CD4-positive, alpha-beta T cell treated with Interleukin-4 for 1 hour (primary cell): ENCODE measurements around the gene CALD1.

Source experiments
- DNase-seq, 2 donors: peaks; one replicate each; pipeline ENCODE4 v3.0.0-alpha.2; 2020 to 2022

CALD1 gene

DNA sequence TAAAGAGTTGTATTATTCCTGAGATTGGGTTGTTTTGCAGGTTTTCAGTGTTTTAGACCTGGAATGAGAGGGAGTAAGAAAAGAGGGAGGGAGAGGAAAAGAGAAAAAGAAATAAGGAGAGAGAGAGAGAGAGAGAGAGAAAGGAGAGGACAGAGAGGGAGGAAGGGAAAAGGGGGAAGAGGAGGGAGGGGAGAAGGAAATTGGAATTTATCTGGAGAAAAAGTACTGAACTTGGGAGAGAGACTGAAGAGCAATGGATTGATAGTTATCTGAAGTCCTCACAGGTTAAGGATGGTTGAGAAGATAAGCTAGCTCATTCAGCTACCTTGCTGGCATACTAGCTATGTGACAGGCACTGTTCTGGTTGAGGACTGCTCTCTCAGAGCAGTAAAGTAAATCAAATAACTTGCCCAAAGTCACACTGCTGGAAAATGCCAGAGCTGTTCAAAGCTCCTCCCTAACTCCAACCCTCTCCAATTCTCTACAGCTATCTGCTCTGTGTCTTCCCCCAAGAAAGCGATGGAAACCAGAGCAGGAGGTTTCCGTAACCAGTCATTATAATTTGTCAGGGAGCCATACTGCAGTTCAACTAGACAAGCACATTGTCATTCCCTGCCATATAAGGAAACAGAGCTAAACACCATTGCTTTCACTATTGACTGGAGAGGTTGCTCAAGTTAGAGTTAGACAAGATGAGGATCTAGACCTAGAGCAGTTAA lies 10.7 kb downstream of the CALD1 start:
- no peak for DNase-seq

DNA sequence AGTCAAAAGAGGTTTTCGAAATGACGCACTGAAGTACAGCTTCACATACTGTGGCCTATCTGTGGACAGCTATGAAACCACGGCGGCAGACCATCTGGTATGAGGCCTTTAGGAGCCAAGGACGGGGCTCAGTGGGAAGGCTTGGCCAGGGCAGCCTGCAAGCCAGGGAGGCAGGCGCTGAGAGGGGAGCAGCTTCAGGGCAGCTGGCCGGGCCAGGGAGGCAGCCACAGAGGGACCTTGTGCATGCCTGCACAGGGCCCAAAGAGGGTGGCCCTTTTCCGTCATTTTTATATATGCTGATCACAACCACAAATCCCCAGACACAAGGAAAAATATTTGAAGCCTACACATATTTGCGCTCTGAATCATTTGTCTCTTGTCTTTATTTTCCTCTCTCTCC lies 13.5 kb downstream of the CALD1 start:
- no peak for DNase-seq

DNA sequence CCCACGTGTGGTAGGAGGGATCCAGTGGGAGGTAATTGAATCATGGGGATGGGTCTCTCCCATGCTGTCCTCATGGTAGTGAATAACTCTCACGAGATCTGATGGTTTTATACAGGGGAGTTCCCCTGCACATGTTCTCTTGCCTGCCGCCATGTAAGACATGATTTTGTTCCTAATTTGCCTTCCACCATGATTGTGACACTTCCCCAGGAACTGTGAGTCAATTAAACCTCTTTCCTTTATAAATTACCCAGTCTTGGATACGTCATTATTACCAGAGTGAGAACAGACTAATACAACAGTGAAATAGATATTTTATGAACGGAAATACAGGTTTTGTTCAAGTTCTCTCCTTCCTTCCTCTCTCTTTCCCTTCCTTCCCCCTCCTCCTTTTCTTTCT lies 15.8 kb downstream of the CALD1 start:
- no peak for DNase-seq

DNA sequence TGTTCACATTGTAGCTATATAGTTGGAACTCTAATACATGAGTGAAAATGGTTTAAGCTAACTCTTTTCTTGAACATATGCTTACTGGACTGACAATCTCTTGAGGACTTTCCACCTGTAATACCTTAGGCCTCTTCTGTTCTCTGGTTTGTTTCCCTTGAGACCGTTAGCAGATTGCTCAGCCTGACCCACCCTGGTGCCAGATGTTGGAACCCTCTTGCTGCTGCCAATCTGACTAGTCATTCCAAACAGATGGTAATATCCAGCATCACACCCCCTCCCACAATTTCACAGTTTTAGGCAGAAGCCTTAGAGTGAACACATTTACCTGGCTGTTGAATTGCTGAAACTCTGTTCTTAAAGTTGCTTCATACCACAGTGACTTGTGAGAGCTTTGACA lies 18.7 kb downstream of the CALD1 start:
- DNase-seq = no peak

DNA sequence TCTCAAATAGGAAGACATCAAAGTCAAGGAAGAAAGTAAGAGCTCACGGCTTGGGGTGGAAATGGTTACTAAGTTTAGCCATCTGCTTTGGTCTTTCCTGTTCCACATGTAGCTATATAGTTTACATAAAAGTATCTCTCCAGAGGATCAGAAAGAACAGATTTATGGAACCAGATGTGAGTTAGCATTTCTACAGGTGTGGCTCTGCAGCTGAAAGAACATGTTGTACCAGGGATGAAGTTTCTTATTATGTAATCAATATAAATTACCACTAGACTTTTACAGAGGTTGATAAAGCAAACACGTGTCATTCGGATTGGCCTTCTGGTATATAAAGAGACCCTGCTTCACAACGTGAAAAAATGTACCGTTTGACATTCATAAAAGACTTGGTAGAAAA lies 19.9 kb downstream of the CALD1 start:
- no peak for DNase-seq

DNA sequence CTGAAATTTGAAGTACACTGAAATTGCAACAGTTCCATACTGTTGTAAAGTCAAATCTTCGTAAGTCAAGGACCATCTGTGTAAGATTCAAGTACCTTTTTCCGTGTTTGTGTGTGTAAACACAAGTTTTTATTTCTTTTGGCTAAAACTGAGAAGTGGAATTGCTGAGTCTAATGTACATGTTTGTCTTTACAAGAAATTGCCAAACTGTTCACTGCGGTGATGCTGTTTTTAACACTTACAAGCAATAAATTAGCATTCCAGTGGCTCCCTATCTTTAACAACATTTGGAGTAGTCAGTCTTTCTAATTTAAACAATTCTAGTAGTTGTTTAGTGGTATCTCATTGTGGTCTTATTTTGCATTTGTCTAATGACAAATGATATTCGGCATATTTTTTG lies 23.3 kb downstream of the CALD1 start:
- DNase-seq = no peak

DNA sequence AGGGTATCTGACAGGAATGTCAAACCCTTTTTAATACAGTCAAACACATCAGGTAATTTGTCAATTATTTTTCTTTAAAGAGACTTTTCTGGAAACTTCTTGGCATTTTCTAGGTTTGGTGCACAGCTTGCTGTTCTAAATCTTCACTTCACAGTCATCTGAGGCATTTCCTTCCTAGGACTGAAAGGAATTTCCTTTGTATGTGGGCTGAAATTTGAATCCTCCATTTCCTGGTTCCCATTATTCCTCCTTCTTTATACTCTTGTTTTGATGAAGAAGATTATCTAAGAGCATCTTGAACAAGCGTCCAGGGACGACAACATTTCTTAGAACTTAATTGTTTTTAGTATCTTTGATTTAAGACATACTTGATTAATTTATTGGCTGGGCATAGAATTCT lies 24.9 kb downstream of the CALD1 start:
- no peak for DNase-seq

DNA sequence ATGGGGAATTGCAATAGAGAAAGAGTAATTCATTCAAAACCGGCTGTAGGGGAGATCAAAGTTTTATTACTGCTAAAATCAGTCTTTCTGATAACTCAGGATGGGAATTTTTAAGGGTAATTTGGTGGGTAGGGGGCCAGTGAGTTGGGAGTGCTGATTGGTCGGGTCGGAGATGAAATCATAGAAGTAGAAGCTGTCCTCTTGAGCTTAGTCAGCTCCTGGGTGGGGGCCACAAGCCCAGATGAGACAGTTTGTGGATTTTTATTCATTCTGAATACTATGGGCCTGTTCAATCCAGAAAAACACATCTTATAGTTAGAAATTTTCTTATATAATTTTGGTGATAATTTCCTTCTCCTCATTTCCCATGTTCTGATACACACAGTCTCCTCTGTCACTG lies 25.4 kb downstream of the CALD1 start:
- DNase-seq = no peak

DNA sequence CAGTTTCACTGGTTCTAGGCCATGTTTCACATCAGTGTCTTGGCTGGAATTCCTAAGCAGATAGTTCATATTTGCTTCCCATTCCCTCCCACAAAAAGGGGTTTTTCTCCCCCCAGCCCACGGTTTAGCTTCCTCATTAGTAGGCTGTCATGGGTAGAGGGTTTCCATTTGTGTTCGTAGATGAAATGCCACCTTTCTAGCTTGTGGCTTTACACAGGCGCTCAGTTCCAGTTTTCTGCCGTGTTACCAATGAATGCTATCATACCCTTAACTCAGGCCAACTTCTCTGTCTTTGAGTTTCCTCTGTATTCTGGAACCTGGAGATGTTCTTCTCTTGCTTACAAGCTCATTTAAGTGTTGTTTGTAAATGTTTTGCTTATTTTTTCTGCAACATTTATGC lies 26.8 kb downstream of the CALD1 start:
- no peak for DNase-seq

DNA sequence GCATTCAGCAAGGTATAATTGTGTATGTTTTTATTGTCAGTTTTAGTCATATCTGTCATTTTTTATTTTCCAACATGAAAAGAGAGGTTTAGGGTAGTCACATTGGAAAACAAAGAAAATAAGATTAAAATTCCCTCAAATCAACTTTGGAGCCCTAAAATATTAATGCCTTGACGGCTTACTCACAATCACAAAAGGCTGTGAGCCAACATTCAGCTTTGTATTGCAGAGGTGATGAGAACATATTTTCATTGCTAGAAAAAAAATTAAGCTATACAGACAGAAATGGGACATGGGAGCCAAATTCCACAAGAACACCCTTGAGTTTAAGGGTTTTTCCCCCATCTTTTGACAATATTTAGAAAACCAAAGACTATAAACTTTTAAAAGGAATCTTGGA lies 30.2 kb downstream of the CALD1 start:
- no peak for DNase-seq

DNA sequence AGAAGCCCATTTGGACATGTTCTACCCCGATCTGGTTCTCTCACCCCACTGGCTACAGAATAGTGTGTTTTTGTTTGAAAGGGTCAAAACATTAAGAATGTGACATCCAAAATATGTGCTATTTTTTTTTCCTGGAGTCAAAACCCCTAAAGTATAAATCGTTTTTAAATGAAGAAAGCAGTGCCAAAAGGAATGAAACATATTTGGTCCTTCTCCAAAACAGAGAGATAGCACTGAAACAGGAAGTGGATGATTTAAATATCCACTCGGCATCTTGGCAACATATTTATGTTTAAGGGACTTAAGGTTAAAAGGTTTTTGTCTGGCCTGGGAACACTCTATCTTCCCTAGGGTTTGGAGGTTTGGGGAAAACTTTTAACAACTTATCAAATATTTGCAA lies 32.3 kb downstream of the CALD1 start:
- no peak for DNase-seq

DNA sequence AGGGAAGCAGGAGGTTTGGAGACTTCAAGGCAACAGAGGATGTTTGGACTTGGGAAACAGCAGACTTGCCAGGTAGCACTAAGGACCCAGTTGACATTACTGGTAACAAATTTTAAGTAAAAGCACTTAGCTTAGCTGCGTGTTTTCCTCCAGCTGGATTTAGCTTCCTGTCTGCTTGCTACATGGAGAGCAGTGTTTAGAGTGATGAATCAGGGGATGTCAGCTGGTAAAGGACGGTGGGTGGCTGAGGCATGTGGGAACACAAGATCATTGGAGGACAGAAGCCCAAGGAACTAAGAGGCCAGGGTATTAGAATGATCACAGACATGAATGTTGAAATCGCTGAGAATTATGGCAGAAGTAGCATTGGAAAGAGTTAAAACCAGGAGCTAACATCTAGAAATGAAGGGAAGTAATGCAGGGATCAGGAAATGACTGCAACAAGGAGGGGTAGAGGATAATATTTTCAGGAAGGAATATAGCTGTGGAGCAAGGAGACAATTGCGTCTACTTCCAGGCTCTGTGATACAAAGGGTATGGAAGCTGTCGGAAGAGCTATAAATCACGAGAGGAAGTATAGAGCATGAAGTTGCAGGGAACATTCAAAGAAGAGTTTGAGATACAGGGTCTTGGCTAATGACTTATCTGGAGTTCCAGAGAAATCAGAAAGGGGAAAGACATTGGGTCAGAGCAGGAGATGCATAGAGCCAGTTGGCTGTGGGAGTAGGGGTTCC lies 34.4 kb downstream of the CALD1 start:
- DNase-seq = no peak

DNA sequence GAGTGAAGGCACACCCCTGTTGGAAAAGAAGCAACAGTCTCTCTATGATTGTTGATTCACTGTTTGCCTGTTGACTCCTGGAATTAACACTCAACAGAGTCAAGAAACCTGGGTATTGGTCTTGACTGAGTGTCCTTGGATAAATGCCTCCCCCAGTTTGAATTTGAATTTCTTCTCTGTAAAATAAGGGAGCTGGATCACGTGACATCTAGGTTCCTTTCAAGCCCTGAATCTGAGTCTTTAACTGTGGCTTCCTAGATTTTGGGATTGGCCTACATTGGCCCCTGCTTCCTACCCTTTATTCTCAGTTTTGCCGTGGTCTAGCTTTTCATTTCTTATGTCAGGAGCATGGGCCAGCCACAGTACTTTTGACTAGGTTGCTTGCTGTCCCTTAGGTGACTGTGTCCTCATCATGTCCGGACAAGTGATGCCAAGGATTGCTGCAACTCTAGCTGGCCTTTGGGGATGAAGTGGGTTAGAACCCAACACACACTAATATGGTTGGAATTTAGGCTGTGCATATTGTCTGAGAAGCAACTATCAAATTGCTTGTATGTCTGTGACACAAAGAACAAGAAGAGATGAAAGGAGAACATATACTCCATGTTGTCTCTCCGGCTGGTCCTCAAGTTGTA lies 35.4 kb downstream of the CALD1 start:
- no peak for DNase-seq

DNA sequence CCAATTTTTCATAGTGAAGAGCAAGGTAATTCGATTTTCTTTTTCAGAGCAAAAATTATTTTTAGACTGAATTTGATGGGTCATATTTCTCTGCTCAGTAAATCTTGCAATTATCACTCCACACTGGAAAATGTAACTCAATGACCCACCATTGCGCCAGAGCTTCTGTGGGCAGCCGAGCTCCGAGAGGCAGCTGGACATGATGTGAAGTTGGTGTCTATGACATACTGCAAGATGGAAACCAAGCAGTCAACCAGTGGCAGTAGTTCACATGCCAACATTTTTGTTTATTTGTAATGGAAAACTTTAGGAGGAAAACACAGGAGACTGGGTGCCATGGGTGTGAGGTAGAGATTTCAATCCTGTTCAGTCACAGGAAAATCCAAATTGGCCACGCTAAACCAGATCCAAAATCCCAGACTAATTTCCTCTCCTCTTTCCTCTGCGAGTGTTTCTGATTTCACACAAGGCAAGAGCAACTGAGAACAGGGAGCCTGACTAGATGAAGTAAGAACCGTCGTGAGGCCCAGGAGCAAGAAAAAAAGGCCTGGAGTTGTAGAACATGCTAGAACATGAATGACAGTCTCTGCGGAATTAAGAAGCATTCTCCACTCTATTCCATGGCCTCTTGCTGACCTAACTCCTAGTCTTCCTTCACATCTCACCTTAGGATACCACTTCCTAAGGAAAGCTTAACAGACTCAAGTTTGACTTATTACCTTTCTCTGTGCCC lies 39.3 kb downstream of the CALD1 start:
- DNase-seq = no peak

DNA sequence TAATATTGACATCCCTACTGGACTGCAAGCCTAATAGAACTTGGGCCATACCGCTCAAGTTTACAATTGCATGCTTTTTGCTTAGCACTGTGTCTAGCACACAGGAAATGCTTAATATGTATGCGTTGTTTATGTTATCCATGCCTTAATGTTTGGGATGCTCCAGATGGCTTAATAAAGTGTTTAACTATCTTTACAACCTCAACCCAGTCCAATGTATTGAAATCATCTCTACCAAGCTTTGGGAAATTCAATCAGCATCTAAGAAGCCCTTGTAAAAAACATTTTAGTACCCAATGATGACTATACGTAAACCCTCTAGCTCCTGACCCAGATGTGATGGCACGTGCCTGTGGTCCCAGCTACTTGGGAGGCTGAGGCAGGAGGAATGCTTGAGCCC lies 40.0 kb downstream of the CALD1 start:
- DNase-seq = no peak

DNA sequence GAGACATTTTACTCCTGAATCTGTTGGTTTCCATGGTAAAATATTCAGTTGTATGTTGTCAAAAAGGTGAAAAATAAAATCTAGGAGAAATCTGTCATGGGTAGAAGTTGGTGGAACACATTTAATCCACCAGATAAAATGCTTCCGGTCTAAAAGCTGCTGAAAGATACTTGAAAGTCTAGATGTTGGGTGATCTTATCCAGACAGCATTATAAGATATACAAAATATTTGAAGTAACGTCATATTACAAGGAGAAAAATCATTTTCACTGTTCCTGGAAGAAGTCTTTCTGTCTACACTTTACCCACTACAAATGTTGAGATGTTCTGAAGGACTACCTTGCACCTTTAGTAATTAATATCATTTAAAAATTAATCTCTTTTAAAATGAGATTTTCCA lies 40.9 kb downstream of the CALD1 start:
- no peak for DNase-seq

DNA sequence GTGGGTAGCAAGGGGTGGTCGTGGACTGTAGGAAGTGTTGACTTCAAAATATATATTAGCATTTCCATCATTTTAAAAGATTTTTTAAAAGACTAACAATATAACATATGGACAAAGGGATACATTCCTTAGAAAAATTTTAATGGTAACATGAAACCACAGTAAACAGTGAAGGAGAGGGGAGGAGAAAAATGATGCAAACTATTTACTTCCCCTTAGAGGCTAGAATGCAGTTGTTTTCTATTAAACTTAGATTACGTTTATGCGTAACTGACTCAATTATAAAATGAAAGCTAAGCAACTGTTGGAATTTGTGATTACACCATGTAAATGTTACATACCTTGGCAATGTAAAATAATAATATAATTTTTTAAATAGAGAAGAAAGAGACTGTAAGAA lies 41.3 kb downstream of the CALD1 start:
- DNase-seq = no peak

DNA sequence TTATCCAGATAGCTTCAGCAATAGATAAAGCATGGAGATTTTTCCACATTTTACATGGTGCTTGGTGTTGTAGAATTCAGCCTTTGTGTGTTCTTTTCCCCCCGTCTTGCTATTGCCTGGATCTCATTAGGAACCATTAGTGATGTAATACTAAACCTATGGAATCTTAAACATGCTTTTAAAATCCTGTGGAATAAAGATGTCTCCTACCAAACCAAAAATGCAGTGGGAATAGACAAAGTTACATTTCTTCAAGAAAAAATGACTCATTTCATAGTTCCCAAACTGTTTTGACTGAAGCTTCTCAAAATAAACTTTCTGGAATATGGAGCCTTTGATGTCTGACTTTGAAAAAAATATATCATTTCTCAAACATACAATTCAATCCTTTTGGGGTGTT lies 44.0 kb downstream of the CALD1 start:
- no peak for DNase-seq

DNA sequence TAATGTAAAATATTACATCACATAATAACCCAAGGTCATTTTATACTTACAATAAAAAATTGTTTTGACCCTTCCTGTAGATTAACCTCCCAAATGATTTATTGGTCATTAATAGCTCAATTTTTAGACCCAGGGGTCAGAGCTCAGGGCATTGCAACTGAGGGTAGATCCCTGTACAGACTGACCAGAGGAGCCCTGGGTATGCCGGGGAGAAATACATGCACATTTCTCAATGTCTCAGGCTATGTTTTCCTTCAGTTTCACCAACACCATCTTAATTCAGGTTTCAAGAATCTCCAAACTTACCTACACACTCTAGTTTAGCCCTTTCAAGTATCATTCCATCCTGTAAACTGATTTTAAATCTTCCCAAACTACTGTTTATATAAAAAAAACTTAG lies 46.2 kb downstream of the CALD1 start:
- no peak for DNase-seq

DNA sequence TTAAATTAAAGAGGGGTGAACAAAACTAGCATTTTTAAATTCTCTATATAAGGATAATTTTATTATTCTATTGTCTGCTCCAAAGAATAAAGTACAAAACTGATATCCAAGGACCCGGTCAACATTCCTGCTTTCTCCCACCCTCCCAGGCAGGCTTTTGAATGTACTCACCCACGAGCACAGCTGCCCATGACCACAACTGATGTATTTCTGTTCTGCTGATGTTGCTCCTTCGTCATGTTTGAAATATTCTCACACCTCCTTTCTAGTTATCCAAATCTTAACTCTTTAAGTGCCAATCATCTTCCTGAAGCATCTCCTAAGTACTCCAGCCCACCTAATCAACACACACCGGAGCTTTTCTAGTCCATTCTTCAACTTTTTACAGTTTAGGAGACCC lies 46.7 kb downstream of the CALD1 start:
- no peak for DNase-seq

DNA sequence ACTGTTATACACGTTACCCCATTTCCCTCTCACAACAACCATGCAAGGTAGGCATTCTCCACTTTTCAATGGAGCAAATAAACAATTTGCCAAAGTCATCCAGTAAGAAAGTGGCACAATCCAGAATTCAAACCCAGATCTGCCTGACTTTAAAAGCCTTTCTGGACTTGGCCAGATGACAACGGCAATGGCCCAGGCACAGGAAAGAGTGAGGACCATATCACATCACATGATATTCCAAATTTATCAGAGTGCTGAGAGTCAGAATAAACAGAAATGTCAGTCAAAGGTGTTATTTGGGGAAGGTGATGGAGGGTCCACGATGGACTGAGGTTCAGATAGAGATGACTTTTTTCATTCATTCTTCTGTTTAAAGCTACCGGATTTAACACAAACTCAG lies 48.0 kb downstream of the CALD1 start:
- no peak for DNase-seq

DNA sequence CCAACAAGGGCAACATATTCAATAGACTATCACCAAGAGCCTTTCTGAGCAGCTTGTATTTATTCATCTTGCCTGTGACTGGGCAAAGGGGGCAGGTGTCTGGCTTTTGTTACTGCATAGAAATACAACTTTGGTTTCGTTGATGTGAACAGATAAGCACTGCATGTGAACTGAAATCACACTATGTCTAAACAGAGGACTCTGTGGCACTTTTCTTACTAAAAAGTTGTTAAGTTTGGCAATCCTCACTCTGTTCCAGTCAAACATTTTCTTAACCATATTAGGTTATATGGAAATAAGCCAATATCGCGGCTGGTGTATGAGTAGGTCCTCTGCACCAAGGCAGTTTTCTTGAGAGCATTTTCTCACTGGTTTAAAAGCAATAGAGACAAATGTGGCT lies 48.5 kb downstream of the CALD1 start:
- no peak for DNase-seq

DNA sequence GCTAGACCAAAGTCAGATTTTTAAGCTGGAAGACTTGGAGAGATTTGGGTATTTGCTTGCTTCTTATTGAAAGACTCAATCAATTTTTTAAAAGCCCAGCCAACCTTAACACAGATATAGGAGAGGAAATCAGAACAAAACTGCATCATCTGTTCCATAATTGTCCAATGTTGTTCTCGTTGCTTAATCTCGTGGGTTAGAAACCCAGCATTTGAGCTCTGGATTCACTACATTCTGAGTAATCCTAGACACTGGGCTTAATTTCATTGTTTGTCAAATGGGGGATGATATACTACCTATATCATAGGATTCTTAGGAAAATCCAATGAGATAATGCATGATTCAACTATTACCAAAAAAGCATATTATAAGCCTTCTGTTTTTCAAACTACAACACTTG lies 48.9 kb downstream of the CALD1 start:
- no peak for DNase-seq
